Renal cortical epithelial cell (primary cell): ENCODE measurements around the gene BAHCC1. TPM values are rescaled to one million over a fixed set of nuclear protein-coding genes. Genes with fewer than 3 reads are reported as not detected.
"Not testable (repeated sequence)": the region's sequence is repeated elsewhere in the genome, so short reads cannot be mapped to it uniquely, and the experiment has no call there.

Experiments used
- DNase-seq: peaks from one replicate; pipeline ENCODE4 v3.0.0-alpha.2; 2011; ENCODE audit warnings: low read depth
- total RNA-seq: library from RNA; depleted of rRNA; stranded (reverse); fragments of >200 nt; gene quantifications from 2 replicates; pipeline ENCODE4 v1.2.3, GENCODE V29; 2014

BAHCC1 gene
- total RNA-seq, result 0.69 and 13.2 TPM in 2 replicates

- peak; percentile 98 for DNase-seq
Observed at GRCh38 chr17:81394921-81395599, at the start of gene BAHCC1. Gene BAHCC1 (plus strand): TSS chr17:81395457. CDS start chr17:81399740, 4,283 bp downstream.

- DNase-seq, result peak; percentile 72
Observed at GRCh38 chr17:81346090-81346907, 49.0 kb upstream of the BAHCC1 start.

GRCh38 chr17:81346908-81347349 lies 48.3 kb upstream of the BAHCC1 start:
- no peak for DNase-seq

GRCh38 chr17:81347437-81347836 lies 47.8 kb upstream of the BAHCC1 start:
- DNase-seq, result no peak

- DNase-seq, result no peak
Observed at GRCh38 chr17:81348097-81349055, 46.9 kb upstream of the BAHCC1 start.

- DNase-seq, result no peak
Observed at GRCh38 chr17:81349397-81350319, 45.6 kb upstream of the BAHCC1 start.

GRCh38 chr17:81350320-81350890 lies 44.9 kb upstream of the BAHCC1 start:
- DNase-seq, result no peak

GRCh38 chr17:81351329-81352052 lies 43.8 kb upstream of the BAHCC1 start:
- not testable (repeated sequence) for DNase-seq

GRCh38 chr17:81352056-81352455 lies 43.2 kb upstream of the BAHCC1 start:
- not testable (repeated sequence) for DNase-seq

GRCh38 chr17:81354252-81354953 lies 40.9 kb upstream of the BAHCC1 start:
- no peak for DNase-seq

- DNase-seq, result no peak
Observed at GRCh38 chr17:81354954-81355347, 40.3 kb upstream of the BAHCC1 start.

- no peak for DNase-seq
Observed at GRCh38 chr17:81359218-81359617, 36.0 kb upstream of the BAHCC1 start.

GRCh38 chr17:81362001-81362400 lies 33.3 kb upstream of the BAHCC1 start:
- DNase-seq, result not testable (repeated sequence)

- DNase-seq, result no peak
Observed at GRCh38 chr17:81364278-81365147, 30.7 kb upstream of the BAHCC1 start.

GRCh38 chr17:81365148-81365600 lies 30.1 kb upstream of the BAHCC1 start:
- DNase-seq, result peak; percentile 47

- peak; percentile 97 for DNase-seq
Observed at GRCh38 chr17:81365601-81366585, 29.4 kb upstream of the BAHCC1 start.

GRCh38 chr17:81366648-81367047 lies 28.6 kb upstream of the BAHCC1 start:
- no peak for DNase-seq
